GM23338 (cell line): ENCODE measurements around the gene STARD13. TPM values are rescaled to one million over a fixed set of nuclear protein-coding genes. Genes with fewer than 3 reads are reported as not detected.

Experiments used
- ATAC-seq: fragments of 200-7000 bp; cut with Tn5 transposase; 3 replicates; pipeline ENCODE4 v1.9.1; 2020
- DNase-seq: peaks from one replicate; pipeline ENCODE4 v3.0.0-alpha.2; 2015; ENCODE audit warnings: low spot score
- H2AFZ ChIP-seq: fragments of 200-600 bp; sonication (generic); 2 replicates; pipeline ENCODE4 v1.8.0; 2016; ENCODE audit warnings: antibody characterized with exemption, mild to moderate bottlenecking, moderate library complexity
- H3F3A ChIP-seq: fragments of 200-600 bp; sonication (generic); replicated peaks from 2 replicates; pipeline ENCODE4 v1.8.0; 2017; ENCODE audit warnings: antibody characterized with exemption, mixed run types, low read depth
- H3K27ac ChIP-seq: fragments of 200-600 bp; sonication (generic); 2 replicates; pipeline ENCODE4 v1.6.1; 2016; ENCODE audit warnings: low read depth
- H3K27me3 ChIP-seq: fragments of 200-600 bp; sonication (generic); 2 replicates; pipeline ENCODE4 v1.8.0; 2016; ENCODE audit warnings: mild to moderate bottlenecking, mixed run types, moderate library complexity; ENCODE audit not compliant: insufficient read depth
- H3K36me3 ChIP-seq: fragments of 200-600 bp; sonication (generic); 2 replicates; pipeline ENCODE4 v1.8.0; 2016; ENCODE audit warnings: mild to moderate bottlenecking; ENCODE audit not compliant: insufficient read depth
- H3K4me1 ChIP-seq: fragments of 200-600 bp; sonication (generic); 2 replicates; pipeline ENCODE4 v1.8.0; 2016; ENCODE audit warnings: mild to moderate bottlenecking, moderate library complexity; ENCODE audit not compliant: insufficient read depth
- H3K4me2 ChIP-seq: fragments of 200-600 bp; sonication (generic); 2 replicates; pipeline ENCODE4 v1.7.1; 2017; ENCODE audit warnings: mixed run types
- H3K4me3 ChIP-seq: fragments of 200-600 bp; sonication (generic); 2 replicates; pipeline ENCODE4 v1.6.1; 2016; ENCODE audit warnings: mixed run types
- H3K79me2 ChIP-seq: fragments of 200-600 bp; sonication (generic); replicated peaks from 2 replicates; pipeline ENCODE4 v1.8.0; 2017; ENCODE audit warnings: mild to moderate bottlenecking; ENCODE audit not compliant: insufficient read depth
- H3K9me2 ChIP-seq: fragments of 200-600 bp; sonication (generic); 2 replicates; pipeline ENCODE4 v1.8.0; 2017; ENCODE audit not compliant: insufficient read depth
- H4K20me1 ChIP-seq: fragments of 200-600 bp; sonication (generic); replicated peaks from 2 replicates; pipeline ENCODE4 v1.8.0; 2017; ENCODE audit warnings: mild to moderate bottlenecking; ENCODE audit not compliant: insufficient read depth
- H3K27ac Mint-ChIP-seq: 2 replicates; pipeline ENCODE4 v1.8.0; 2020; ENCODE audit warnings: inconsistent platforms, mild to moderate bottlenecking, moderate library complexity, mixed read lengths
- H3K27me3 Mint-ChIP-seq: 3 replicates; pipeline ENCODE4 v1.8.0; 2022; ENCODE audit warnings: low read depth, mild to moderate bottlenecking, moderate library complexity, mixed read lengths, inconsistent platforms; ENCODE audit not compliant: insufficient read depth, poor library complexity
- H3K36me3 Mint-ChIP-seq: 3 replicates; pipeline ENCODE4 v1.8.0; 2021; ENCODE audit warnings: low read depth, mild to moderate bottlenecking, inconsistent platforms, moderate library complexity, mixed read lengths
- H3K4me1 Mint-ChIP-seq: 3 replicates; pipeline ENCODE4 v1.8.0; 2020; ENCODE audit warnings: mild to moderate bottlenecking, inconsistent platforms, mixed read lengths
- H3K4me3 Mint-ChIP-seq: 3 replicates; pipeline ENCODE4 v1.8.0; 2021; ENCODE audit warnings: moderate library complexity, mild to moderate bottlenecking, inconsistent platforms, mixed read lengths
- H3K9me3 Mint-ChIP-seq: 3 replicates; pipeline ENCODE4 v1.8.0; 2020; ENCODE audit warnings: moderate library complexity, mild to moderate bottlenecking, inconsistent platforms, mixed read lengths
- CREB1 ChIP-seq: fragments of 250-450 bp; sonication (Bioruptor Pico); IDR thresholded peaks from 2 replicates; pipeline ENCODE4 v1.5.0; 2020; ENCODE audit warnings: low read depth, mild to moderate bottlenecking, moderate library complexity
- CTCF ChIP-seq, 2 experiments: fragments of 200-600 bp in 1 of 2; sonication (generic) in 1 of 2; conservative IDR thresholded peaks; 2 replicates each; pipeline versions ENCODE4 v1.5.1 to v1.6.1; 2016 to 2017; ENCODE audit warnings: antibody characterized with exemption in 2 of 2, low read depth in 2 of 2, mild to moderate bottlenecking in 2 of 2, moderate library complexity in 1 of 2
- ETS1 ChIP-seq: IDR thresholded peaks from 2 replicates; pipeline ENCODE4 v1.6.1; 2016; ENCODE audit warnings: antibody characterized with exemption
- EZH2 ChIP-seq: fragments of 200-600 bp; sonication (generic); IDR thresholded peaks from one replicate; pipeline ENCODE4 v1.8.0; 2017; ENCODE audit warnings: antibody characterized with exemption, mild to moderate bottlenecking, low read depth; ENCODE audit not compliant: unreplicated experiment
- EZH2phosphoT487 ChIP-seq: fragments of 200-600 bp; sonication (generic); IDR thresholded peaks from one replicate; pipeline ENCODE4 v1.8.1; 2018; ENCODE audit warnings: antibody characterized with exemption; ENCODE audit not compliant: unreplicated experiment
- JUNB ChIP-seq: IDR thresholded peaks from one replicate; pipeline ENCODE4 v1.6.1; 2016; ENCODE audit warnings: antibody characterized with exemption; ENCODE audit not compliant: unreplicated experiment
- NANOG ChIP-seq: IDR thresholded peaks from 2 replicates; pipeline ENCODE4 v1.6.1; 2016; ENCODE audit warnings: antibody characterized with exemption, borderline replicate concordance
- POLR2AphosphoS5 ChIP-seq: IDR thresholded peaks from 2 replicates; pipeline ENCODE4 v1.6.1; 2016; ENCODE audit warnings: antibody characterized with exemption, low read depth
- REST ChIP-seq: IDR thresholded peaks from one replicate; pipeline ENCODE4 v1.6.1; 2018; ENCODE audit warnings: antibody characterized with exemption; ENCODE audit not compliant: unreplicated experiment
- STAT1 ChIP-seq: IDR thresholded peaks from one replicate; pipeline ENCODE4 v1.6.1; 2016; ENCODE audit warnings: antibody characterized with exemption; ENCODE audit not compliant: unreplicated experiment
- ZNF114 ChIP-seq: fragments of 250-450 bp; sonication (Bioruptor Pico); IDR thresholded peaks from 2 replicates; pipeline ENCODE4 v1.5.0; 2020; ENCODE audit warnings: mild to moderate bottlenecking, moderate library complexity
- ZNF331 ChIP-seq: fragments of 250-450 bp; sonication (Bioruptor Pico); IDR thresholded peaks from 2 replicates; pipeline ENCODE4 v1.5.0; 2020; ENCODE audit warnings: low read depth, mild to moderate bottlenecking, moderate library complexity
- ZNF462 ChIP-seq: fragments of 250-450 bp; sonication (Bioruptor Pico); IDR thresholded peaks from 2 replicates; pipeline ENCODE4 v1.5.0; 2020; ENCODE audit warnings: mild to moderate bottlenecking, moderate library complexity
- polyA plus RNA-seq: library from polyadenylated mRNA; unstranded; fragments of >200 nt; fragmentation: Nextera tagmentation; extraction: Ambion mirVana; gene quantifications from 2 replicates; pipeline ENCODE4 v1.2.1, GENCODE V29; 2016
- total RNA-seq: library from RNA; depleted of rRNA; stranded (reverse); fragments of >200 nt; shearing (Covaris generic); gene quantifications from 2 replicates; pipeline ENCODE4 v1.2.3, GENCODE V29; 2014

STARD13 gene
- total and polyA plus RNA-seq, 2 experiments from 2014 or later: 3.2 to 5.2 TPM

- no peaks in the 10 kb centered on the region for H3K79me2 ChIP-seq
- no peak overlapping the region for H3K4me3 ChIP-seq
- H3K4me3 Mint-ChIP-seq: no peak overlapping the region
Observed at GRCh38 chr13:33164331-33164730, 121.2 kb downstream of the STARD13 start.

More at GRCh38 chr13:33164331-33164730, 121.2 kb downstream of the STARD13 start:
- Mint-ChIP-seq H3K27ac (no peak overlapping the region), H3K9me3 (peaks cover 19% of the 10 kb centered on the region), H3K27me3 (peaks cover 2% of the 10 kb centered on the region), H3K36me3 (peaks cover 24% of the 10 kb centered on the region), H3K4me1 (no peaks in the 10 kb centered on the region)
- no peak overlapping the region for H3K4me2 ChIP-seq
- ATAC-seq (no peak), DNase-seq (no peak)
- no peaks in the 10 kb centered on the region for H4K20me1 ChIP-seq
- no peak overlapping the region for H3K27ac ChIP-seq
- H3F3A ChIP-seq: no peaks in the 10 kb centered on the region
- no peaks in the 10 kb centered on the region for H3K4me1 ChIP-seq
- no peaks in the 10 kb centered on the region for H3K9me2 ChIP-seq
- no peaks in the 10 kb centered on the region for H3K27me3 ChIP-seq
- no peaks in the 10 kb centered on the region; the same call in 1 of the 2 replicates for H3K36me3 ChIP-seq
- TF ChIP-seq ZNF331 (CRISPR knock-in tag) (no peak), ZNF462 (no peak), JUNB (no peak), CTCF (conservative IDR thresholded peaks at IDR 0.05; ENCODE audit: low read depth in 2 of 2) (no peak), STAT1 (no peak), ETS1 (no peak), POLR2AphosphoS5 (no peak), REST (no peak), EZH2 (no peak), EZH2phosphoT487 (no peak), ZNF114 (no peak), NANOG (no peak), CREB1 (CRISPR knock-in tag) (no peak)
- H2AFZ ChIP-seq: no peak overlapping the region
